DND-41 (cell line): Measurements from ENCODE around the gene CERK.
A peak's percentile ranks its signal among the peaks of the same experiment; 100 is the strongest.
"Not testable (repeated sequence)": the region's sequence is repeated elsewhere in the genome, so short reads cannot be mapped to it uniquely, and the experiment has no call there.

Source experiments
- ATAC-seq: fragments of 200-7000 bp; cut with Tn5 transposase; 3 replicates; pipeline ENCODE4 v1.9.1; 2021; ENCODE audit warnings: low read depth; ENCODE audit not compliant: insufficient read depth
- DNase-seq: peaks from one replicate; pipeline ENCODE4 v3.0.0-alpha.2; 2020
- H2AFZ ChIP-seq: 2 replicates; pipeline ENCODE4 v1.6.0; 2012; ENCODE audit warnings: low read depth, low read length
- H3K27ac ChIP-seq: 2 replicates; pipeline ENCODE4 v1.5.1; 2012; ENCODE audit warnings: low read length, inconsistent platforms
- H3K27me3 ChIP-seq: fragments of 200-600 bp; sonication (generic); 2 replicates; pipeline ENCODE4 v1.6.0; 2012; ENCODE audit warnings: low read length, mild to moderate bottlenecking, inconsistent platforms; ENCODE audit not compliant: insufficient read depth, poor library complexity
- H3K36me3 ChIP-seq: 2 replicates; pipeline ENCODE4 v1.5.1; 2012; ENCODE audit warnings: low read length, inconsistent platforms; ENCODE audit not compliant: insufficient read depth
- H3K4me1 ChIP-seq: 2 replicates; pipeline ENCODE4 v1.5.1; 2012; ENCODE audit warnings: mild to moderate bottlenecking, low read length; ENCODE audit not compliant: insufficient read depth
- H3K4me2 ChIP-seq: 2 replicates; pipeline ENCODE4 v1.6.0; 2012; ENCODE audit warnings: mild to moderate bottlenecking, moderate library complexity, low read length, inconsistent platforms; ENCODE audit not compliant: insufficient read depth
- H3K4me3 ChIP-seq, 2 experiments: fragments of 200-600 bp in 1 of 2; shearing (Covaris generic) in 1 of 2; 2 replicates each; pipeline ENCODE4 v1.5.1; 2012 to 2016; ENCODE audit warnings: inconsistent platforms in 2 of 2, low read length in 2 of 2, mild to moderate bottlenecking in 2 of 2, low read depth in 1 of 2, moderate library complexity in 1 of 2
- H3K79me2 ChIP-seq: 2 replicates; pipeline ENCODE4 v1.6.0; 2012; ENCODE audit warnings: low read length, inconsistent platforms; ENCODE audit not compliant: insufficient read depth
- H3K9ac ChIP-seq: 2 replicates; pipeline ENCODE4 v1.6.0; 2012; ENCODE audit warnings: low read depth, mild to moderate bottlenecking, inconsistent platforms, low read length, moderate library complexity
- H3K9me3 ChIP-seq: 2 replicates; pipeline ENCODE4 v1.5.1; 2012; ENCODE audit warnings: low read length, moderate library complexity, mild to moderate bottlenecking, inconsistent platforms; ENCODE audit not compliant: insufficient read depth, severe bottlenecking
- H4K20me1 ChIP-seq: 2 replicates; pipeline ENCODE4 v1.6.0; 2012; ENCODE audit warnings: low read length; ENCODE audit not compliant: insufficient read depth
- EZH2 ChIP-seq: IDR thresholded peaks from 3 replicates; pipeline ENCODE4 v1.6.1; 2012; ENCODE audit warnings: borderline replicate concordance, low read depth, mild to moderate bottlenecking, moderate library complexity, low read length, inconsistent platforms; ENCODE audit not compliant: severe bottlenecking
- TF ChIP-seq, protein P1 (sequence below): IDR thresholded peaks from 2 replicates; pipeline ENCODE4 v1.5.1; 2012; ENCODE audit warnings: borderline replicate concordance, low read length, moderate library complexity, mild to moderate bottlenecking; ENCODE audit not compliant: poor library complexity, severe bottlenecking; ENCODE audit errors: extremely low read depth

The CERK gene, protein sequence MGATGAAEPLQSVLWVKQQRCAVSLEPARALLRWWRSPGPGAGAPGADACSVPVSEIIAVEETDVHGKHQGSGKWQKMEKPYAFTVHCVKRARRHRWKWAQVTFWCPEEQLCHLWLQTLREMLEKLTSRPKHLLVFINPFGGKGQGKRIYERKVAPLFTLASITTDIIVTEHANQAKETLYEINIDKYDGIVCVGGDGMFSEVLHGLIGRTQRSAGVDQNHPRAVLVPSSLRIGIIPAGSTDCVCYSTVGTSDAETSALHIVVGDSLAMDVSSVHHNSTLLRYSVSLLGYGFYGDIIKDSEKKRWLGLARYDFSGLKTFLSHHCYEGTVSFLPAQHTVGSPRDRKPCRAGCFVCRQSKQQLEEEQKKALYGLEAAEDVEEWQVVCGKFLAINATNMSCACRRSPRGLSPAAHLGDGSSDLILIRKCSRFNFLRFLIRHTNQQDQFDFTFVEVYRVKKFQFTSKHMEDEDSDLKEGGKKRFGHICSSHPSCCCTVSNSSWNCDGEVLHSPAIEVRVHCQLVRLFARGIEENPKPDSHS

DNA sequence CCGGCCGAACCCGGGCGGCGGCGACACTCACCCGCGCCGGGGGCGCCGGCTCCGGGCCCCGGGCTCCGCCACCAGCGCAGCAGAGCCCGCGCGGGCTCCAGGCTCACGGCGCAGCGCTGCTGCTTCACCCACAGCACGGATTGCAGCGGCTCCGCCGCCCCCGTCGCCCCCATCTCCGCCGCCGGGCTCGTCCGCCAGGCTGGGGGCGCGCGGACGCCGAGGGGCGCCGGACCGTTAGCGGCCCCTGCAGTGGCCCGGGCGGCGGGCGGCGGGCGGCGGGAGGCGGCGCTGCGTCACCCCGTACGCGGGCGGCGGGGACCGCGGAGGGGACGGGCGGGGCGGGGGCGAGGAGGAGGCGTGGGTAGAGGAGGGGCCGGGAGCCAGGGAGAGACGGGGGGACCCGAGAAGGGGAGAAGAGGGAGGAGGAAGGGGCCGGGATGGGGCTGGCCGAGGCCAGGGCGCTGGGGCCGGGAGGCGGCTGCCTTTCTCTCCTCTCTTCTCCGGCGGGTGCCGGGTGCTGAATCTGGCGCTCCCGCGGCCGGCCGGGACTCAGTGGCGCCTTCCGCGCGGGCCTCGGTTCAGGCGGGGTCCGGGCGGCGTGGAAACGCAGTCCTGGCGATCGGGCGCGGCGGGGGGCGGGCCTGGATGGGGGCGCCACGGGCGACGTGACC, at the start of gene CERK:
Gene CERK (minus strand): TSS at position 277 of the 671 bp plus-strand sequence. CDS start 104 bp downstream, at position 173.
- H3K9me3 ChIP-seq: no peaks in the 10 kb centered on the region
- peak within 1 kb of the TSS; percentile 73 for H2AFZ ChIP-seq
- peak within 1 kb of the TSS; percentile 63 to 67 for H3K4me3 ChIP-seq
- peak; percentile 74 for ATAC-seq
- peaks cover 38% of the 10 kb centered on the region for H3K4me1 ChIP-seq
- TF ChIP-seq, protein P1, sequence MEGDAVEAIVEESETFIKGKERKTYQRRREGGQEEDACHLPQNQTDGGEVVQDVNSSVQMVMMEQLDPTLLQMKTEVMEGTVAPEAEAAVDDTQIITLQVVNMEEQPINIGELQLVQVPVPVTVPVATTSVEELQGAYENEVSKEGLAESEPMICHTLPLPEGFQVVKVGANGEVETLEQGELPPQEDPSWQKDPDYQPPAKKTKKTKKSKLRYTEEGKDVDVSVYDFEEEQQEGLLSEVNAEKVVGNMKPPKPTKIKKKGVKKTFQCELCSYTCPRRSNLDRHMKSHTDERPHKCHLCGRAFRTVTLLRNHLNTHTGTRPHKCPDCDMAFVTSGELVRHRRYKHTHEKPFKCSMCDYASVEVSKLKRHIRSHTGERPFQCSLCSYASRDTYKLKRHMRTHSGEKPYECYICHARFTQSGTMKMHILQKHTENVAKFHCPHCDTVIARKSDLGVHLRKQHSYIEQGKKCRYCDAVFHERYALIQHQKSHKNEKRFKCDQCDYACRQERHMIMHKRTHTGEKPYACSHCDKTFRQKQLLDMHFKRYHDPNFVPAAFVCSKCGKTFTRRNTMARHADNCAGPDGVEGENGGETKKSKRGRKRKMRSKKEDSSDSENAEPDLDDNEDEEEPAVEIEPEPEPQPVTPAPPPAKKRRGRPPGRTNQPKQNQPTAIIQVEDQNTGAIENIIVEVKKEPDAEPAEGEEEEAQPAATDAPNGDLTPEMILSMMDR: no peak
- no peak for TF ChIP-seq EZH2
- peak; percentile 79 for DNase-seq
- H3K4me2 ChIP-seq: peak within 1 kb of the TSS; percentile 86
- peak within 1 kb of the TSS; percentile 80 for H3K27ac ChIP-seq
- peaks cover 52% of the 10 kb centered on the region for H3K79me2 ChIP-seq
- peaks cover 23% of the 10 kb centered on the region for H3K36me3 ChIP-seq
- H4K20me1 ChIP-seq: peaks cover 23% of the 10 kb centered on the region
- H3K27me3 ChIP-seq: no peaks in the 10 kb centered on the region
- H3K9ac ChIP-seq: peak within 1 kb of the TSS; percentile 90

DNA sequence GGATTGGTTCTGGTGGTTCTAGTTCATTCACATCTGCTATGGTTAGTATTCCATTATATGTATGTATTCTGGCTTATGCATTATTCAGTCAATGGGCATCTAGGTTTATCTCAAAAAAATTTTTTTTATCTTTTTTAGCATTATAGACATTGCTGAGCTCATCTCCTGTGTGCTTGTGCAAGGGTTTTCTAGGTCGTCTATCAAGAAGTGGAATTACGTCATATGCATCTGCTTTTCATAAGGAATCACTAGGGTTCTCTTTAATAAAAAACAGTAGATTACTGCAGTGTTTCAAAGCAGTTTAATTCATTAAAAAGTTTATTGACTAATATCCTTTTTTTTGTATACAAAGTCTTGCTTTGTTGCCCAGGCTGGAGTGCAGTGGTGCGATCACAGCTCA, 45.7 kb upstream of the CERK start:
- H3K79me2 ChIP-seq: peaks cover 96% of the 10 kb centered on the region

DNA sequence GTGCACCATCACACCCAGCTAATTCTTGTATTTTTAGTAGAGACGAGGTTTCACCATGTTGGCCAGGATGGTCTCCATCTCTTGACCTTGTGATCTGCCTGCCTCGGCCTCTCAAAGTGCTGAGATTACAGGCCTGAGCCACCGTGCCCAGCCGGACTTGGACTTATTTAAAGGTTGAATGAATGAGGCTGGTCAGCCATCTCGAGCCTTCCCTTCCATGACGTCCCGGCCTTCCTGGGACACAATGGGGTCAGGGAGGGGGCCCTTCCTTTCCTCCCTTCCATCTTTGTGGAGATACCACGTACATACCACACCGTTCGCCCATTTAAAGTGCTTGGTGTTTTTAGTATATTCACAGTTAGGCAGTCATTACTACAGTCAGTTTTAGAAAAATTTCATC, 44.1 kb upstream of the CERK start:
- H4K20me1 ChIP-seq: peaks cover 38% of the 10 kb centered on the region
- not testable (repeated sequence) for H3K9ac ChIP-seq, DNase-seq, H3K9me3 ChIP-seq, H3K27ac ChIP-seq, ATAC-seq, H3K4me2 ChIP-seq, H3K4me1 ChIP-seq, H2AFZ ChIP-seq, H3K4me3 ChIP-seq, H3K27me3 ChIP-seq
- peaks cover 10% of the 10 kb centered on the region for H3K36me3 ChIP-seq
- peaks cover 98% of the 10 kb centered on the region for H3K79me2 ChIP-seq

More for the DNA sequence above, 45.7 kb upstream of the CERK start:
- Histone ChIP-seq H3K9ac (no peak overlapping the region), H4K20me1 (peaks cover 30% of the 10 kb centered on the region), H3K27me3 (no peaks in the 10 kb centered on the region), H3K36me3 (0 out of 2 replicates have a peak, but pooled peaks cover 5% of the 10 kb centered on the region), H3K4me1 (no peaks in the 10 kb centered on the region), H3K4me3 (no peak overlapping the region), H2AFZ (no peak overlapping the region), H3K4me2 (no peak overlapping the region), H3K27ac (no peak overlapping the region), H3K9me3 (no peaks in the 10 kb centered on the region)
- ATAC-seq (no peak), DNase-seq (no peak)
- TF ChIP-seq, protein P1: no peak
- TF ChIP-seq EZH2: no peak

DNA sequence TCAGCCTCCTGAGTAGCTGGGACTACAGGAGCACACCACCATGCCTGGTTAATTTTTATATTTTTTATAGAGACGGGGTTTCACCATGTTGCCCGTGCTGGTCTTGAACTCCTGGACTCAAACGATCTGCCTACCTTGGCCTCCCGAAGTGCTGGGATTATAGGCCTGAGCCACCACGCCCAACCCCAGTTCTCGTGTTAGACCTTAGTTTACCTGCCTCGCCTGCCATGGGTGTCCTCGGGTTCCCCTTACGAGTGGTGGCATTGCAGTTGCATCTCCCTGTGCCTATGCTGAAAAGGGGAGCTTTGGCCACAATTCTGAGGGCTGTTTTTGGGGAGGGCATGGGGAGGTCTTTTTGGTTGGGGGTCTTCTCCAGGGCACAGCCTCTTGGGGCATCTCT, 43.2 kb upstream of the CERK start:
- Histone ChIP-seq H3K4me2 (no peak overlapping the region), H3K27ac (no peak overlapping the region), H3K27me3 (no peaks in the 10 kb centered on the region), H3K9ac (no peak overlapping the region), H3K9me3 (no peaks in the 10 kb centered on the region), H3K36me3 (peaks cover 10% of the 10 kb centered on the region), H3K4me1 (no peaks in the 10 kb centered on the region), H3K4me3 (no peak overlapping the region), H3K79me2 (peaks cover 98% of the 10 kb centered on the region), H2AFZ (no peak overlapping the region), H4K20me1 (peaks cover 47% of the 10 kb centered on the region)
- ATAC-seq (no peak), DNase-seq (no peak)
- TF ChIP-seq, protein P1: no peak
